ENCODE results near the gene CPT1B. TPM values are rescaled to one million over a fixed set of nuclear protein-coding genes. Genes with fewer than 3 reads are reported as not detected.

CPT1B gene
- total and polyA plus RNA-seq, 2 experiments from 2014 or later = 5.6 to 14.4 TPM

DNA sequence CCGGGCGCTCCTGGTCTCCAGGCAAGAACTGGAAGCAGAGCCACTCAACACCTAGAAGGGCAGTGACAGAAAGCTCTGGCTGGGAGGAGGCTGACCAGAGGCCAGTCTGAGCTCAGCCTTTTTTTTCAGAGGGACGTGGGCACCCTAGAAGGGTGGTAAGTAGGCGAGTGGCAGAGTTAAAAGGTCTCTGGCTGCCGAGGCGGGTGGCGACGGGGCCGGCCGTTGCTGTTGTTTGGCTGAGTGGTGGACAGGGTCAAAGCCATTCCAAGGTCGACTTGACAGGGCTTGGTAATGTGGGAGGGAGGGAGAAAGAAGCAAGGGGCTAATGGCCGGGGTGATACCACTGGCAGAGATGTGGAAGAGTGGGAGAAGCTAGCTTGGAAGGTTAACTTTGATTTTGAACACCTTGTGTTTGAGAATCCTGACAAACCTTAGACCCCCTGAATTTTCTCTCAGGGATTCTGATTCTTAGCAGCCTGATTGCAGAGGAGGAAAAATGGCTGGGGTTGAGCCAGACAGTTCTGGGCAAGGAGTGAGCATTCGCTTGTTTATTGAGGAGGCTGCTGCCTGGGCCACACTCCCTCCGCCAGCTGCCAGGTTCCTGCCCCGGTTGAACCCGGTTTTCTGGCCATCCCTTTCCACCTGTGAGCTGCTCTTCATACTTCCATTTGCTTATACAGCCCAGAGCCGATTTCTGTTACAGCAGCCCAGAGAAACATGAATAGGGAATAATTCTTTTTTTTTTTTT lies 14.6 kb downstream of the CPT1B start:
- no peaks in the 10 kb centered on the region for H3K36me3 ChIP-seq (ENCODE audit: insufficient read depth)
- no peak overlapping the region for H3K27ac ChIP-seq (ENCODE audit: low read depth)
- peak overlapping the region; percentile 97 for H2AFZ ChIP-seq
- H3F3A ChIP-seq (replicated peaks; ENCODE audit: low read depth) = 0 out of 2 replicates have a peak, but pooled peaks cover 3% of the 10 kb centered on the region
- DNase-seq (ENCODE audit: low spot score) (peak; percentile 24), ATAC-seq (peak; percentile 17)
- H3K4me3 Mint-ChIP-seq = peak overlapping the region; percentile 90
- no peaks in the 10 kb centered on the region for H3K79me2 ChIP-seq (replicated peaks; ENCODE audit: insufficient read depth)
- H3K4me1 Mint-ChIP-seq = peaks cover 6% of the 10 kb centered on the region; the same call in 2 of the 3 replicates
- peak overlapping the region; percentile 87 for H3K4me3 ChIP-seq
- H4K20me1 ChIP-seq (replicated peaks; ENCODE audit: insufficient read depth) = no peaks in the 10 kb centered on the region
- TF ChIP-seq NANOG (IDR thresholded peaks at IDR 0.05; ENCODE audit: borderline replicate concordance) (no peak), POLR2AphosphoS5 (IDR thresholded peaks at IDR 0.05; ENCODE audit: low read depth) (no peak), ZNF331 (CRISPR knock-in tag; IDR thresholded peaks at IDR 0.05; ENCODE audit: low read depth) (no peak), EZH2phosphoT487 (IDR thresholded peaks at IDR 0.05; ENCODE audit: unreplicated experiment) (no peak), STAT1 (IDR thresholded peaks at IDR 0.05; ENCODE audit: unreplicated experiment) (no peak), EZH2 (IDR thresholded peaks at IDR 0.05; ENCODE audit: low read depth, unreplicated experiment) (no peak), CREB1 (CRISPR knock-in tag; IDR thresholded peaks at IDR 0.05; ENCODE audit: low read depth) (no peak), JUNB (IDR thresholded peaks at IDR 0.05; ENCODE audit: unreplicated experiment) (no peak)
- TF ChIP-seq, protein P1, sequence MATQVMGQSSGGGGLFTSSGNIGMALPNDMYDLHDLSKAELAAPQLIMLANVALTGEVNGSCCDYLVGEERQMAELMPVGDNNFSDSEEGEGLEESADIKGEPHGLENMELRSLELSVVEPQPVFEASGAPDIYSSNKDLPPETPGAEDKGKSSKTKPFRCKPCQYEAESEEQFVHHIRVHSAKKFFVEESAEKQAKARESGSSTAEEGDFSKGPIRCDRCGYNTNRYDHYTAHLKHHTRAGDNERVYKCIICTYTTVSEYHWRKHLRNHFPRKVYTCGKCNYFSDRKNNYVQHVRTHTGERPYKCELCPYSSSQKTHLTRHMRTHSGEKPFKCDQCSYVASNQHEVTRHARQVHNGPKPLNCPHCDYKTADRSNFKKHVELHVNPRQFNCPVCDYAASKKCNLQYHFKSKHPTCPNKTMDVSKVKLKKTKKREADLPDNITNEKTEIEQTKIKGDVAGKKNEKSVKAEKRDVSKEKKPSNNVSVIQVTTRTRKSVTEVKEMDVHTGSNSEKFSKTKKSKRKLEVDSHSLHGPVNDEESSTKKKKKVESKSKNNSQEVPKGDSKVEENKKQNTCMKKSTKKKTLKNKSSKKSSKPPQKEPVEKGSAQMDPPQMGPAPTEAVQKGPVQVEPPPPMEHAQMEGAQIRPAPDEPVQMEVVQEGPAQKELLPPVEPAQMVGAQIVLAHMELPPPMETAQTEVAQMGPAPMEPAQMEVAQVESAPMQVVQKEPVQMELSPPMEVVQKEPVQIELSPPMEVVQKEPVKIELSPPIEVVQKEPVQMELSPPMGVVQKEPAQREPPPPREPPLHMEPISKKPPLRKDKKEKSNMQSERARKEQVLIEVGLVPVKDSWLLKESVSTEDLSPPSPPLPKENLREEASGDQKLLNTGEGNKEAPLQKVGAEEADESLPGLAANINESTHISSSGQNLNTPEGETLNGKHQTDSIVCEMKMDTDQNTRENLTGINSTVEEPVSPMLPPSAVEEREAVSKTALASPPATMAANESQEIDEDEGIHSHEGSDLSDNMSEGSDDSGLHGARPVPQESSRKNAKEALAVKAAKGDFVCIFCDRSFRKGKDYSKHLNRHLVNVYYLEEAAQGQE (IDR thresholded peaks at IDR 0.05; ENCODE audit: unreplicated experiment) = no peak
- TF ChIP-seq, protein P2, sequence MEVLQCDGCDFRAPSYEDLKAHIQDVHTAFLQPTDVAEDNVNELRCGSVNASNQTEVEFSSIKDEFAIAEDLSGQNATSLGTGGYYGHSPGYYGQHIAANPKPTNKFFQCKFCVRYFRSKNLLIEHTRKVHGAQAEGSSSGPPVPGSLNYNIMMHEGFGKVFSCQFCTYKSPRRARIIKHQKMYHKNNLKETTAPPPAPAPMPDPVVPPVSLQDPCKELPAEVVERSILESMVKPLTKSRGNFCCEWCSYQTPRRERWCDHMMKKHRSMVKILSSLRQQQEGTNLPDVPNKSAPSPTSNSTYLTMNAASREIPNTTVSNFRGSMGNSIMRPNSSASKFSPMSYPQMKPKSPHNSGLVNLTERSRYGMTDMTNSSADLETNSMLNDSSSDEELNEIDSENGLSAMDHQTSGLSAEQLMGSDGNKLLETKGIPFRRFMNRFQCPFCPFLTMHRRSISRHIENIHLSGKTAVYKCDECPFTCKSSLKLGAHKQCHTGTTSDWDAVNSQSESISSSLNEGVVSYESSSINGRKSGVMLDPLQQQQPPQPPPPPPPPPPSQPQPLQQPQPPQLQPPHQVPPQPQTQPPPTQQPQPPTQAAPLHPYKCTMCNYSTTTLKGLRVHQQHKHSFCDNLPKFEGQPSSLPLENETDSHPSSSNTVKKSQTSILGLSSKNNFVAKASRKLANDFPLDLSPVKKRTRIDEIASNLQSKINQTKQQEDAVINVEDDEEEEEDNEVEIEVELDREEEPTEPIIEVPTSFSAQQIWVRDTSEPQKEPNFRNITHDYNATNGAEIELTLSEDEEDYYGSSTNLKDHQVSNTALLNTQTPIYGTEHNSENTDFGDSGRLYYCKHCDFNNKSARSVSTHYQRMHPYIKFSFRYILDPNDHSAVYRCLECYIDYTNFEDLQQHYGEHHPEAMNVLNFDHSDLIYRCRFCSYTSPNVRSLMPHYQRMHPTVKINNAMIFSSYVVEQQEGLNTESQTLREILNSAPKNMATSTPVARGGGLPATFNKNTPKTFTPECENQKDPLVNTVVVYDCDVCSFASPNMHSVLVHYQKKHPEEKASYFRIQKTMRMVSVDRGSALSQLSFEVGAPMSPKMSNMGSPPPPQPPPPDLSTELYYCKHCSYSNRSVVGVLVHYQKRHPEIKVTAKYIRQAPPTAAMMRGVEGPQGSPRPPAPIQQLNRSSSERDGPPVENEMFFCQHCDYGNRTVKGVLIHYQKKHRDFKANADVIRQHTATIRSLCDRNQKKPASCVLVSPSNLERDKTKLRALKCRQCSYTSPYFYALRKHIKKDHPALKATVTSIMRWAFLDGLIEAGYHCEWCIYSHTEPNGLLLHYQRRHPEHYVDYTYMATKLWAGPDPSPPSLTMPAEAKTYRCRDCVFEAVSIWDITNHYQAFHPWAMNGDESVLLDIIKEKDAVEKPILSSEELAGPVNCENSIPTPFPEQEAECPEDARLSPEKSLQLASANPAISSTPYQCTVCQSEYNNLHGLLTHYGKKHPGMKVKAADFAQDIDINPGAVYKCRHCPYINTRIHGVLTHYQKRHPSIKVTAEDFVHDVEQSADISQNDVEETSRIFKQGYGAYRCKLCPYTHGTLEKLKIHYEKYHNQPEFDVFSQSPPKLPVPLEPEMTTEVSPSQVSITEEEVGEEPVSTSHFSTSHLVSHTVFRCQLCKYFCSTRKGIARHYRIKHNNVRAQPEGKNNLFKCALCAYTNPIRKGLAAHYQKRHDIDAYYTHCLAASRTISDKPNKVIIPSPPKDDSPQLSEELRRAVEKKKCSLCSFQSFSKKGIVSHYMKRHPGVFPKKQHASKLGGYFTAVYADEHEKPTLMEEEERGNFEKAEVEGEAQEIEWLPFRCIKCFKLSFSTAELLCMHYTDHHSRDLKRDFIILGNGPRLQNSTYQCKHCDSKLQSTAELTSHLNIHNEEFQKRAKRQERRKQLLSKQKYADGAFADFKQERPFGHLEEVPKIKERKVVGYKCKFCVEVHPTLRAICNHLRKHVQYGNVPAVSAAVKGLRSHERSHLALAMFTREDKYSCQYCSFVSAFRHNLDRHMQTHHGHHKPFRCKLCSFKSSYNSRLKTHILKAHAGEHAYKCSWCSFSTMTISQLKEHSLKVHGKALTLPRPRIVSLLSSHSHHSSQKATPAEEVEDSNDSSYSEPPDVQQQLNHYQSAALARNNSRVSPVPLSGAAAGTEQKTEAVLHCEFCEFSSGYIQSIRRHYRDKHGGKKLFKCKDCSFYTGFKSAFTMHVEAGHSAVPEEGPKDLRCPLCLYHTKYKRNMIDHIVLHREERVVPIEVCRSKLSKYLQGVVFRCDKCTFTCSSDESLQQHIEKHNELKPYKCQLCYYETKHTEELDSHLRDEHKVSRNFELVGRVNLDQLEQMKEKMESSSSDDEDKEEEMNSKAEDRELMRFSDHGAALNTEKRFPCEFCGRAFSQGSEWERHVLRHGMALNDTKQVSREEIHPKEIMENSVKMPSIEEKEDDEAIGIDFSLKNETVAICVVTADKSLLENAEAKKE (CRISPR knock-in tag; IDR thresholded peaks at IDR 0.05) = no peak
- H3K9me2 ChIP-seq (ENCODE audit: insufficient read depth) = no peaks in the 10 kb centered on the region
- peaks cover 5% of the 10 kb centered on the region; the same call in 2 of the 3 replicates for H3K36me3 Mint-ChIP-seq (ENCODE audit: low read depth)
- no peak overlapping the region for H3K27ac Mint-ChIP-seq
- no peaks in the 10 kb centered on the region for H3K4me1 ChIP-seq (ENCODE audit: insufficient read depth)
- no peaks in the 10 kb centered on the region for H3K9me3 Mint-ChIP-seq
- peak overlapping the region; percentile 99 for H3K4me2 ChIP-seq
- H3K27me3 ChIP-seq (ENCODE audit: insufficient read depth) = peaks cover 20% of the 10 kb centered on the region
- peaks cover 32% of the 10 kb centered on the region for H3K27me3 Mint-ChIP-seq (ENCODE audit: insufficient read depth, low read depth, poor library complexity)

Data from GM23338 (cell line).